CD14-positive monocyte (primary cell): ENCODE measurements around the gene NEGR1. TPM values are rescaled to one million over a fixed set of nuclear protein-coding genes. Genes with fewer than 3 reads are reported as not detected.

Experiments
- DNase-seq, 3 donors: peaks; one replicate each; pipeline ENCODE4 v3.0.0-alpha.2; 2011 to 2022
- H2AFZ ChIP-seq: 2 replicates; pipeline ENCODE4 v1.6.0; 2012; ENCODE audit warnings: mild to moderate bottlenecking, low read depth, low read length, inconsistent platforms; ENCODE audit not compliant: insufficient read depth, poor library complexity, severe bottlenecking
- H3K27ac ChIP-seq, 2 donors: 1 replicate in 1 of 2; 2 replicates in 1 of 2; pipeline ENCODE4 v1.5.1; 2012 to 2013; ENCODE audit warnings: low read length in 2 of 2, control low read depth in 1 of 2, inconsistent platforms in 1 of 2, low read depth in 1 of 2, mild to moderate bottlenecking in 1 of 2
- H3K27me3 ChIP-seq, 2 donors: one replicate each; pipeline versions ENCODE4 v1.6.0 to v1.6.1; 2011 to 2013; ENCODE audit warnings: low read length in 2 of 2; ENCODE audit not compliant: control insufficient read depth in 2 of 2, insufficient read depth in 2 of 2
- H3K36me3 ChIP-seq, 2 donors: replicated peaks in 1 of 2; 1 replicate in 1 of 2; 2 replicates in 1 of 2; pipeline versions ENCODE4 v1.5.1 to v1.6.1; 2012 to 2013; ENCODE audit warnings: low read length in 2 of 2, control low read depth in 1 of 2, inconsistent platforms in 1 of 2, mild to moderate bottlenecking in 1 of 2; ENCODE audit not compliant: insufficient read depth in 2 of 2, control insufficient read depth in 1 of 2
- H3K4me1 ChIP-seq, 2 donors: 1 replicate in 1 of 2; 2 replicates in 1 of 2; pipeline versions ENCODE4 v1.5.1 to v1.6.1; 2012 to 2013; ENCODE audit warnings: low read length in 2 of 2, control low read depth in 1 of 2, inconsistent platforms in 1 of 2, mild to moderate bottlenecking in 1 of 2, moderate library complexity in 1 of 2; ENCODE audit not compliant: insufficient read depth in 2 of 2, control insufficient read depth in 1 of 2
- H3K4me2 ChIP-seq: replicated peaks from 2 replicates; pipeline ENCODE3; 2012; ENCODE audit warnings: low read length, moderate library complexity, mild to moderate bottlenecking; ENCODE audit not compliant: poor library complexity, severe bottlenecking; ENCODE audit errors: extremely low read depth
- H3K4me3 ChIP-seq, 3 experiments: fragments of 200-600 bp in 1 of 3; sonication (generic) in 1 of 3; replicated peaks in 1 of 3; 1 replicate in 2 of 3; 2 replicates in 1 of 3; pipeline ENCODE4 v1.5.1; 2011 to 2013; ENCODE audit warnings: low read length in 3 of 3, mild to moderate bottlenecking in 3 of 3, control low read depth in 2 of 3, low read depth in 2 of 3, inconsistent platforms in 1 of 3, moderate library complexity in 1 of 3
- H3K79me2 ChIP-seq: 2 replicates; pipeline ENCODE4 v1.6.0; 2012; ENCODE audit warnings: mild to moderate bottlenecking, control low read depth, inconsistent platforms, low read length, moderate library complexity; ENCODE audit not compliant: insufficient read depth
- H3K9ac ChIP-seq: 2 replicates; pipeline ENCODE4 v1.6.0; 2017; ENCODE audit warnings: low read length, mild to moderate bottlenecking; ENCODE audit not compliant: insufficient read depth, poor library complexity, severe bottlenecking
- H3K9me3 ChIP-seq, 2 donors: replicated peaks in 1 of 2; 1 replicate in 1 of 2; 2 replicates in 1 of 2; pipeline versions ENCODE4 v1.5.1 to v1.6.1; 2012 to 2013; ENCODE audit warnings: low read length in 2 of 2, control low read depth in 1 of 2; ENCODE audit not compliant: control insufficient read depth in 1 of 2, insufficient read depth in 1 of 2
- H4K20me1 ChIP-seq: 2 replicates; pipeline ENCODE4 v1.6.0; 2012; ENCODE audit warnings: mild to moderate bottlenecking, low read length, control low read depth, moderate library complexity; ENCODE audit not compliant: insufficient read depth
- H3K27ac Mint-ChIP-seq, 7 donors: one replicate each; pipeline ENCODE4 v1.8.0; 2020; ENCODE audit warnings: mild to moderate bottlenecking in 7 of 7, mixed read lengths in 7 of 7, moderate library complexity in 6 of 7, inconsistent platforms in 2 of 7
- H3K27me3 Mint-ChIP-seq, 3 donors: one replicate each; pipeline ENCODE4 v1.8.0; 2021 to 2022; ENCODE audit warnings: low read depth in 3 of 3, mild to moderate bottlenecking in 3 of 3, mixed read lengths in 3 of 3, moderate library complexity in 3 of 3, inconsistent platforms in 1 of 3
- H3K36me3 Mint-ChIP-seq, 2 donors: one replicate each; pipeline ENCODE4 v1.8.0; 2020; ENCODE audit warnings: mixed read lengths in 2 of 2, inconsistent platforms in 1 of 2, mild to moderate bottlenecking in 1 of 2
- H3K4me1 Mint-ChIP-seq: one replicate; pipeline ENCODE4 v1.8.0; 2020; ENCODE audit warnings: mild to moderate bottlenecking, mixed read lengths
- H3K4me3 Mint-ChIP-seq, 2 donors: one replicate each; pipeline ENCODE4 v1.8.0; 2020; ENCODE audit warnings: mild to moderate bottlenecking in 2 of 2, mixed read lengths in 2 of 2, moderate library complexity in 1 of 2
- H3K9me3 Mint-ChIP-seq, 7 donors: one replicate each; pipeline ENCODE4 v1.8.0; 2020 to 2022; ENCODE audit warnings: mixed read lengths in 7 of 7, mild to moderate bottlenecking in 6 of 7, moderate library complexity in 6 of 7, inconsistent platforms in 2 of 7
- CTCF ChIP-seq: fragments of 200-600 bp; IDR thresholded peaks from one replicate; pipeline ENCODE4 v1.8.0; 2022; ENCODE audit warnings: antibody characterized with exemption, mild to moderate bottlenecking
- WGBS: methylation state at CpG from one replicate; pipeline ENCODE4 v1.1.5; 2013; ENCODE audit warnings: missing lambda C conversion rate; ENCODE audit not compliant: insufficient coverage; 5-methylcytosine and 5-hydroxymethylcytosine counted together
- intact Hi-C, 2 donors: fragments of 100-400 bp; cut with micrococcal nuclease; formaldehyde crosslinking; loops; one replicate each; pipeline versions ENCODE4 v1.15.0 to v1.15.1; 2023
- polyA plus RNA-seq, 3 donors: library from polyadenylated mRNA; depleted of rRNA in 1 of 3; unstranded in 2 of 3; stranded (reverse) in 1 of 3; fragments of 300-500 nt in 2 of 3; fragments of >200 nt in 1 of 3; fragmentation: Illumina TruSeq in 2 of 3; gene quantifications; 1 replicate in 2 of 3; 2 replicates in 1 of 3; pipeline ENCODE4 v1.2.3, GENCODE V29; 2012 to 2021

Gene NEGR1
- polyA plus RNA-seq, 3 donors = 0.03 to 0.15 (median 0.13) TPM

GRCh38 chr1:72007312-72007711 is 275.0 kb downstream of the NEGR1 start:
- Histone ChIP-seq H3K27ac (no peak overlapping the region), H2AFZ (no peak overlapping the region), H3K9me3 (no peaks in the 10 kb centered on the region), H4K20me1 (no peaks in the 10 kb centered on the region), H3K9ac (no peak overlapping the region), H3K36me3 (no peaks in the 10 kb centered on the region), H3K79me2 (no peaks in the 10 kb centered on the region), H3K27me3 (no peaks in the 10 kb centered on the region), H3K4me3 (no peak overlapping the region), H3K4me2 (no peak overlapping the region), H3K4me1 (no peaks in the 10 kb centered on the region)
- peaks cover 4% of the 10 kb centered on the region for H3K4me1 Mint-ChIP-seq
- H3K27me3 Mint-ChIP-seq = no peaks in the 10 kb centered on the region
- intact Hi-C loops = no loop called here
- no peak overlapping the region for H3K4me3 Mint-ChIP-seq
- no peak overlapping the region for H3K27ac Mint-ChIP-seq
- H3K9me3 Mint-ChIP-seq = peaks cover 0 to 3% (median 0%) of the 10 kb centered on the region in 7 donors
- no peak for TF ChIP-seq CTCF
- WGBS = no CpG with 5 or more reads among the region's 2 CpGs
- no peaks in the 10 kb centered on the region for H3K36me3 Mint-ChIP-seq
- no peak for DNase-seq

GRCh38 chr1:72006092-72006491 is 276.2 kb downstream of the NEGR1 start:
- H3K9me3 Mint-ChIP-seq = peaks cover 0 to 3% (median 0%) of the 10 kb centered on the region in 7 donors
- no peak overlapping the region for H3K4me3 Mint-ChIP-seq
- 100% methylated on average over 1 of the region's 1 CpG for WGBS
- intact Hi-C loops = no loop called here
- H3K27me3 Mint-ChIP-seq = no peaks in the 10 kb centered on the region
- Histone ChIP-seq H3K36me3 (no peaks in the 10 kb centered on the region), H3K9me3 (no peaks in the 10 kb centered on the region), H3K27ac (no peak overlapping the region), H2AFZ (no peak overlapping the region), H3K9ac (no peak overlapping the region), H3K4me1 (no peaks in the 10 kb centered on the region), H3K4me3 (no peak overlapping the region), H3K79me2 (no peaks in the 10 kb centered on the region), H3K4me2 (no peak overlapping the region), H3K27me3 (no peaks in the 10 kb centered on the region), H4K20me1 (no peaks in the 10 kb centered on the region)
- DNase-seq = no peak
- H3K4me1 Mint-ChIP-seq = peaks cover 4% of the 10 kb centered on the region
- H3K36me3 Mint-ChIP-seq = no peaks in the 10 kb centered on the region
- no peak for TF ChIP-seq CTCF
- H3K27ac Mint-ChIP-seq = no peak overlapping the region
